GM21528 (cell line): ENCODE data around the gene MSH3.
"Not testable (repeated sequence)": the region's sequence is repeated elsewhere in the genome, so short reads cannot be mapped to it uniquely, and the experiment has no call there.

Experiments used
- ATAC-seq: cut with Tn5 transposase; IDR thresholded peaks from one replicate; pipeline ENCODE4 v1.9.1; 2021; ENCODE audit warnings: mild to moderate bottlenecking, moderate library complexity; ENCODE audit not compliant: unreplicated experiment, low FRiP score

The MSH3 gene

DNA sequence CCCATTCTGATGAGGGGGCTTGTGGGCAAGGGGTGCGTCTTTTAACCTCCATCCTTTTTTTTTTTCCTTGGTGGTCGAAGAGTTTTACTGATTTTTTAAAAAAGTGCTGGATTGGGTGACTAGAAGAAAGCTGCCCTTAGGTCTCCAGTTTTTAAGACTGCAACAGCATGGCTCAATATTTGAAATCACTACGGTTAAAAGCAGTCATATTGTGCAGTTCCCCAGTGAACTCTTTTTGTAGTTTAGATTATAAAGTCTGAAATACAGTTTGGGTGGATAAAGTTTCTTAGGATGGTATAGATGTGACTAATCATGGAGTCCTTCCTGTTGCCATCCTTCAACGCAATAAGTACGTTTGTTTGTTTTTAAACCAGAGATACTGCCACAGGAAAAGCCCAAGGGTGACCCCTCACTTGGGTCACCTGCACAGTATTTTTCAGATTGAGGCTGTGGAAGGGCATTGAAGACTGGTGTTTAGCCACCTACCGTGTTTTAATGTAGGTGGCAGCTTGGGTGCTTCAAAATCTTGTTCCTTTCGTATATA is 851 bp downstream of the MSH3 start:
- no peak for ATAC-seq

DNA sequence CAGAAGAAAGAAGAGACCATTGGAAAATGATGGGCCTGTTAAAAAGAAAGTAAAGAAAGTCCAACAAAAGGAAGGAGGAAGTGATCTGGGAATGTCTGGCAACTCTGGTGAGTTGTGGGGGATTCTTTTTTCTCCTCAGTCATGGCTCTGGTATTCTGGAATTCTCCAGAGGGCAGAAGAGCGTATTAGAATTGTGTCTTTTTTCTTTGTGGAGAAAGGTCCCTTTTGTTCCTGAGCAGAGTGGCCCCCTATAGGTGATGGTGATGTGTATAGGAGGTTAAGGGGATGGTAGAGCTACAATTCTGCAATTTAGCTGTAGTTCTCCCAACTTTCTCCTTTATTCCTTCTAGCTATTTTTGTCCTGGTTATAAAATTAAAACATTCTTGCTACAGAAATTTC is 2.0 kb downstream of the MSH3 start:
- ATAC-seq: no peak

DNA sequence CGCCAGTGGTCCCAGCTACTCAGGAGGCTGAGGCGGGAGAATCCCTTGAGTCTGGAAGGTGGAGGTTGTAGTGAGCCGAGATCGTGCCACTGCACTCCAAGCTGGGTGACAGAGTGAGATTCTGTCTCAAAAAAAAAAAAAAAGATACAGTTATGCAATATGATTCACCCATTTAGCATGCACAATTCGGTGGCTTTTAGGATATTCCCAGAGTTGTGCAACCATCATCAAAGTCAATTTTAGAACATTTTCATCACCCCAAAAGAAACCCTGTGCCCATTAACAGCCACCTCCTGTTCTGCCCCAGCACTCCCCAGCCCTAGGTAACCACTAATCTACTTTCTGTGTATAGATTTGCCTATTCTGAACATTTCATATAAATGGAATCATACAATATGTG is 4.7 kb downstream of the MSH3 start:
- no peak for ATAC-seq

DNA sequence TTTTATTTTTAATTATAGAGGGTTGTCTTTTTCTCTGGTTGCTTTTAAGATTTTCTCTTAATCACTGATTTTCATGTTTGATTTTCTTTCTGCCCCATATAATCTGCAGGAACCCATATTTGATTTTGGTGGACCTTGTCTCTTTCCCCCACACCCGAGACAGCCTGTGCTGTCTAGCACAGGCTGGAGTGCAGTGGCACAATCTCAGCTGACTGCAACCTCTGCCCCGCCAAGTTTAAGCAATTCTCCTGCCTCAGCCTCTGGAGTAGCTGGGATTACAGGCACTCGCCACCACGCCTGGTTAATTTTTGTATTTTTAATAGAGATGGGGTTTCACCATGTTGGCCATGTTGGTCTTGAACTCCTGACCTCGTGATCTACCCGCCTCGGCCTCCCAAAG is 6.2 kb downstream of the MSH3 start:
- ATAC-seq: not testable (repeated sequence)

DNA sequence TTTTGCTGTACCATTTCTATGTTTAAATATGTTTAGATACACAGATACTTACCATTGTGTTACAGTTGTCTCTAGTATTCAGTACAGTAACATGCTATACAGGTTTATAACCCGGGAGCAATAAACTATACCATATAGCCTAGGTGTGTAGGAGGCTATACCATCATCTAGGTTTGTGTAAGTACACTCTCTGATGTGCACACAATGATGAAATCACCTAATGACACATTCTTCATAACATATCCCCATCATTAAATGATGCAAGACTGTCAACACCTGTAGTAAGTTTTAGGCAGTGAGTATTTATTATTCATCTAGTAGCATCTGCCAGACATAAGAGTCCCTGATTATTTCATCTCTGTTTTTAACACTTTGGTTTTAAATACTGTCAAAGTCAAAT is 7.7 kb downstream of the MSH3 start:
- ATAC-seq: no peak

DNA sequence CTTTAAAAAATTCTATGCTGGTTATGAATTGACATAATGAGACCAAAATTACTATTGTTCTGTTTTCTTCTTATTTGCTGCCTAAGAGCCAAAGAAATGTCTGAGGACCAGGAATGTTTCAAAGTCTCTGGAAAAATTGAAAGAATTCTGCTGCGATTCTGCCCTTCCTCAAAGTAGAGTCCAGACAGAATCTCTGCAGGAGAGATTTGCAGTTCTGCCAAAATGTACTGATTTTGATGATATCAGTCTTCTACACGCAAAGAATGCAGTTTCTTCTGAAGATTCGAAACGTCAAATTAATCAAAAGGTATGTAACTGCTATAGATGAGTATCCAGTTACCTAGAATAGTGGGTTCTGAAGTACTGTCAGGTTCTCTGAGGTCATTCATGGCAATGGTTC is 10.6 kb downstream of the MSH3 start:
- no peak for ATAC-seq

DNA sequence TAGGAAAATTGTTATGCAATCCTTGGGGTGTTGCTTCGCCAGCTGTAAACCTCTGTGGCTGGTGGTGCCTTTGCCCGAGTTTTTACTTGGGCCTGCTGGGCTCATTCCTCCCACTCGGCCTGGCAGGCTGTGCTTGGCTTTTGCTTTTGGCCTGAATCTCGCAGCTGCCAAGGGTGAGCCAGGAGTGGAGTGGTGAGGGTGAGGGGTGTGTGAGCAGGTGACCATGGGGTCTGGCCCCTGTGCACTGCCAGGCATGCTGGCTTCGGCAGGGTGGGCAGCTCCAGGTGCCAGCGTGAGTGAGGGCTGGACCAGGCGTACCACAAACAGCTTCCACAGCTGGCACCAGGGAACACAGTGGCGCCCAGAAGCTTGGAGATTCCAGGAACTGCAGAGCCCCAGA is 12.9 kb downstream of the MSH3 start:
- no peak for ATAC-seq

DNA sequence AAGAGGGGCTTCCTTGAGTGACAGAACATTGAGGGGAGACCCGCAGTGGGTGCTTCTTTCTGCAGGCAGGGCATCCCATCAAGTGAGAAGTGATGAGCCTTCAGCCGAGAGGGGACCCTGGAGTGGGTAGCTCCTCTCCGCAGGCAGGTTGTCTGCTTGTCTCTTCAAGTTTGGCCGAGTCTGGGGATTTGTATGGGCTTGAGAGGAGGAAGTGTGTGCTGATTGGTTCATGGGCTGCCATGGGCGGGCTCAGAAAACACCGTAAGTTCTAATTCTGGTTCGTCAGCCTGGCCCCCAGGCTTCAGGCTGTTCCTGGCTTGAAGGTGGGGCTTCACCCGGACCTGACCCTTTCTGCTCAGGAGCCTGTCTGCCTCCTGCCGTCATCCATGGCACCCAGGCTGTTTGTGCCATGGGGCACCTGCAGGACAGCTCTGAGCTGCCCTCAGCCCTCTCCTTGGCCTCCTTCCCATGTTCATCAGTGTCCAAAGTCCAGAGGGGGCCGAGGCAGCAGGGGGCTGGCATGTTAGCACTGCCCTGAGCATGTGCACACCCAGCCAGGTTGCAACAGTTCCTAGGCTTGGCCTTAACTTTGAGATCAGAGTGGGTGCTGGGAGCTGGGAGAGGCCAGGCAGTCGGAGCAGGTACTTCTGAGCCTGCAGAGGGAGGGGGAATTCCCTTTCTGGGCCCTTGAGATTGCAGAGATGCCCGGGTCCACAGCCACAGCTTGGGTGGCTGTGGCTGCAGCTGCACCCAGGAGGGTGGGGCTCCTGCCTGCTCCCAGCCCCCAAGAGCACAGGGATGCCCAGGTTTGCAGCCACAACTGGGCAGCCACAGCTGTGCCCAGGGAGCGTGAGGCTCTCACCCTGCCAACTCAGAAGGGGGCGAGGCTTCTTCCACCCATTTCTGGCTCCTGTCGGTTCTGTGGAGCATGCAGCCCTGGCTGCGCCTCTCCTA is 13.8 kb downstream of the MSH3 start:
- ATAC-seq: no peak

DNA sequence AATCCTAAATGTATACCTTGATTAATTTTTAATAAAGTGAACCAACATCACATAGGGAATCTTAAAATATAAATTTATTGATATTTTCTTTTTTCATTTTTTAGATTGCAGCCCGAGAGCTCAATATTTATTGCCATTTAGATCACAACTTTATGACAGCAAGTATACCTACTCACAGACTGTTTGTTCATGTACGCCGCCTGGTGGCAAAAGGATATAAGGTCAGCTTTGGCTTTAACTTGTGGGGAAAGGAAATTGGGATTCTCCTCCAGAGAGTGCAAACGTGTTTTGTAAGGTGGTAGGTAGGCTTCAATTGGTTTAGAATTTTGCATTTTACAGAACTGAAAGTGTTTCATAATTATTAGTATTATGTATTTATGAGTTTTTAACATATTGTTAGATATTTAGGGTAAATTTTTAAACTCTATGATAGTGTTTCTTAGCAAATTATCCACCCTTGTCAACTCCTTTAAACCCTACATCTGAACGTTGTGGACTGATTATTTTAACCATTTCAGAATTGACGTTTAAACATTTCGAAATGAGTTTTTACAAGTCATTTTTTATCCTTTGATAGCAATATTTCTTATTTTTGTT is 17.8 kb downstream of the MSH3 start:
- no peak for ATAC-seq

DNA sequence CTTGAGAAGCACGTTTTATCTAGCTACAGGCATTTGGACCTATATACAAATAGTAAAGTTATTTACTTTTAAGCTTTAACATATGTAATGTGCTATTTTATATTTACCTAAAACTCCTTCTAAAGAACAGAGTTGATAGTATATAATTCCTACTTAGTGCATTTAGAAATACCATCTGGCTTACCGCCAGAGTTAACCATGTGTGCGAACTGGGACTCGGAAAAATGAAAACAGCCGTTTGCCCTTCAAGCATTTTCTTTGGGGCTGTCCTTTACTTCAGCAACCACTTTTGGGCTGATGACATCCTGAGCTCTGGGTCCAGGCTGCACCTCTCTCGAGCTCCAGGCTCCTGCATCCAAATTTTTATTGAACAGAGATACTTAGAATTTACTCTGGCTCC is 22.3 kb downstream of the MSH3 start:
- ATAC-seq: no peak

DNA sequence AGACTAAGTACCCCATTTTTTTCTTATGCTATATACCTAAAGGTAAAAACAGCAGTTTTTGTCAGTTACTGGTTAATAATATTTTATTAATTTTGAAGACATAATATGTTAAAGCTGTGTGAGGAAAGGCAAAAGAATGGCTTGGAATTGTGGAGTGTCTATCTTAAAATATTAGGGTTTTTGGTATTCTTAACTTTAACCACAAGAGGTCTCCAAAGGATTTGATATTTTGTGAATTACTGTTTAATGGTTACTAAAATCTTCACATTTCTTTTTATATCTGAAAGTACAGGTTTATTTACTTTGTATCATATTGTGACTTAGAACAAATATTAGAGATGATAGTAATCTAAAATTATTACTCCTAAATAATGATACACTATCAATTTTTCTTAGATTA is 32.3 kb downstream of the MSH3 start:
- no peak for ATAC-seq

DNA sequence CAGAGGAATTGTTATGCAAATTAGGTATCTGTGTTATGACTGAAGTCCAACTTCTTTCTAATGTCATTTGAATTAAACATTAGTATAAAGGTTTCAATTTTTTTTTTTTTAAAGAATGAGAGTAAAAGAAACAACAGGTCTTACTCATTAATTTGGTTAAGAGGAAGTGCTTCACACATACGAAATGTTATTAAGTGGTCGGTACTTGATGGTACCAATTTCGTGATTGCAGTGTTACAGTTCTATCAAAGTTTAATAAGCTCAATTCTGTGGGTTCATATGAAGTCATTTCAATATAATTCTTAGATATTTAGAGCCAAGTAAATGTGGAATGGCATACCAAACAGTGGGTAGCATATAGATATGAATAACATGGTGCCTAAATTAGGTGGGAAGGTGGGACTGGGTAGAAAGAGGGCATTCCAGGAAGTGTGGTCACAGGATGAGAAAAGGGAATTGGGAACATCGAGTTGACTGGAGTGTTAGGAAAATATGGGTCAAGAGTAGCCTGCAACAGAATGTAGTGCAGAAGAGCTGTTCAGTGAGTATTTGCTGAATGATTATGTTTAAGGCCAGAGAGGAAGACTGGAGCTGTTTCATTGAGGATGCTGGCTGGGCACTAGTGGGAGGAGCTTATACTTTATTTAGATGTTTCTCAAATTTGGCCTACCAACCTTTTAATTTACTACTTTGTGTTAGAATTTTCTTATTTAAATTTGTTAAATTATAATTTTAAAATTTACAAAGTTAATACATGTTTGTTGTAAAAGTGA is 34.4 kb downstream of the MSH3 start:
- ATAC-seq: no peak

DNA sequence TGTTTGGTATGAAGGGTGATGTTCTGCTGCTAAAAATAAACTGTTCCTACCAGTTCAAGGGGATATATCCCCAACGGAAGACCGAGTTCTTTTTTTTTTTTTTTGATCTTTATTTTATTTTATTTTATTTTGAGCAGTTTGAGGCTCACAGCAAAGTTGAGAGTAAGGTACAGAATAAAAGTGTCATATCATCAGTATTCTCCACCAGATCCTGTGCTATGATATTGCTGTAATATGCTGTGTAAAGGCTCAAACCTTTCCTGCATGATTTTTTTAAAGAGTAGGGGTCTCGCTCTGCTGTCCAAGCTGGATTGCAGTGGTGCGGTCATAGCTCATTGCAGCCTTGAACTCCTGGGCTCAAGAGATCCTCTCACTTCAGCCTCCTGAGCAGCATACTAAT is 35.2 kb downstream of the MSH3 start:
- no peak for ATAC-seq

DNA sequence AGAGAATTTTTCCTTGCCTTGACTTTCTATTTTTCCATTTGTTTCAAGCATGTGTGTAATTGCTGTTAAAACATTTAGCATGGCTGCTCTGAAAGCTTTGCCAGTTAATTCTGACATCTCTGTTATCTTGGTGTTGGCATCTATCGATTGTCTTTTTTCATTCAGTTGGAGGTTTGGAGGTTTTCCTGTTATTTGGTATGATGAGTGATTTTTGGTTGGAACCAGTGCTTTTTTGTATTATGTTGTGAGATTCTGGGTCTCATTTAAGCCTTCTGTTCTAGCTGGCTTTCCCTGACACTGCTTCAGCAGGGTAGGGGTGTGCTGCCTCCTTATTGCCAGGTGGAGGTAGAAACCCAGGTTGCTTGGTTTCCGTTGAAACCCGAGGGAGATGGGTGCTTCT is 41.2 kb downstream of the MSH3 start:
- ATAC-seq: no peak

DNA sequence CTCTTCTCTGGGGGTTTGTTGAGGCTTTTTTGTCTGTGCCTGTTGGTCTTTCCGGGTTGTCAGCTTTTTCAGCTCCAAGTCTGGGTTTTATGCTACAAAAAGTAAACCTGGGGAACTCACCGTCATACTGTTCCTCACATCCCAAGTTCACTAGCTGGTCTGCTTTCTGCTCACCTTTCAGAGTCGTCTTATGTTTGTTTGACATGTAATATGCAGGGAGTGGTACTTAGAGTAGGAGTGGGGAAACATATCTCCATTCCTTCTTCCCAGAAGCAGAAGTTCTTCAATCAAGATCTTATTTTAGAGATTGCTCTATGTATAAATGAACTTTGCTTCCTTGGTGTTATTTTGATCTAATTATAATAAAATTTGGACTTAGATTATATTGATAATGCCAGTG is 42.0 kb downstream of the MSH3 start:
- ATAC-seq: no peak

DNA sequence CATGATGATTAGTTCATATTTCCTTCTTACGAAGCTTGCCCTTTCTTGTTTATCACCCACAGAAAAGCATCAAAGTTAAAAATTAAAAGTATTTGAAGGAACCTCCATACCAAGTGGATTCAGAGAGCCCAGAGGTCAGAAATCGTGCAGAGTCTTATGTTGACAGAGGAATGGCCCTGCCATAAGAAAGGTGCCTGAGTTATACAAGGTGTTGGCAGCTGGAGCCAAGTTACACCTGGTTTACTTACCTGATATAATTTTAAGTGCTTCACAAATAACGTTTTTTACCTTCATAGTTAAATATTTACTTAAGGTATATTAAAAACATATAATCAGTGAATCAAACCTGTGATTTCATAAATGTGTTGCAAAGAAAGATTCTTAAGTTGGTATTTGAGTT is 42.6 kb downstream of the MSH3 start:
- ATAC-seq: no peak

DNA sequence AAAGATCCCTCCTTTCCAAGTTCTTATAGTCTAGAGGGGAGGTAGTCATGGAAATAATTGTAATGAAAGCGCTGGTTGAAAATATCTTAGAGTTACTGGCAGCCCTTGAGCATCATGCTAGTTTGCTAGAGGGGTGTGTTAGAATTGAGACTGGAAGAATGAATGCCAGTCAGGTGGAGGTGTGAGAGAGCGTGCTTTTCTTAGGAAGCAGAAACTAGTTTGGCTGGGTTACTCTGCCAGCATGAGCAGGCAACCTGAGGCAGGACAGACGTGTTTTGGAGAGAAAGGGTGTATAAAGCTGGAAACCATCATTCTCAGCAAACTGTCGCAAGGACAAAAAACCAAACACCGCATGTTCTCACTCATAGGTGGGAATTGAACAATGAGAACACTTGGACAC is 43.9 kb downstream of the MSH3 start:
- ATAC-seq: no peak

DNA sequence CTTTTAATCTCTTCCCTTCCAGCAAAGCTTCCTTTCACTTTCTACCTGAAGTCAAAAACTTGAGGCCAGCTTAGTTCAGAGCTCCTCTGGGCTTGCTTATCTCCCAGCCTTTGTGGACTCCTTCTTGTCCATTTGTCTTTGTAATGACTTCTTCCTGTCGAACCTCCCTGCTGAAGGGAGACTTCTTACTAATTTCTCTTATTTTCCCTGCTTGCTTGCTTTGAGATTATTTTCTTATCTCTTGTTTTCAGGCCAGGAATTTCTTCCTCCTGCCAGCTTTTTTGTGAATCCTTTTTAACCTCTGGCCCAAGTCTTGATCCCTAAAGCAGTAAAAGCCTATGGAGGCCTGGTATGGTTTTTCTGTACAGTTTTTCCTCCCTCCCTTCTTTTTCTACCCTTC is 47.1 kb downstream of the MSH3 start:
- no peak for ATAC-seq

DNA sequence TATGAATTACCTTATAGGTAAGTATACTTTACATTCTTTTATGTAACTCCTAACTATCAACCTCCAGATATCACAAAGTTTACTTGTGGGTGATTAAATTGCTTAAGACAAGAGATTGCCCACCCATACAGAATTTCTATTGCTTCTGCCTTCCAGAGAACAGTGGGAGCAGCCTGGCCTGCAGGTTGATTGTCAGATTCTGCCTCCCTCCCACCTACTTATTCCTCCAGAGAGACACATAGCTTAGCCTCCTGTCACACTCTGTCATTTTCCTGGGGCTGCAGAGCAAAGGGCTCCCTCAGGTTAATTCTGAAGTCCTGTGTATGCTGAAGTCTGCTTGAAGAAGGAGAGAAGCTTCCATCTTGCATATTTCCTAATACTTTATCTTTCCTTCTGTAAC is 48.8 kb downstream of the MSH3 start:
- ATAC-seq: no peak

DNA sequence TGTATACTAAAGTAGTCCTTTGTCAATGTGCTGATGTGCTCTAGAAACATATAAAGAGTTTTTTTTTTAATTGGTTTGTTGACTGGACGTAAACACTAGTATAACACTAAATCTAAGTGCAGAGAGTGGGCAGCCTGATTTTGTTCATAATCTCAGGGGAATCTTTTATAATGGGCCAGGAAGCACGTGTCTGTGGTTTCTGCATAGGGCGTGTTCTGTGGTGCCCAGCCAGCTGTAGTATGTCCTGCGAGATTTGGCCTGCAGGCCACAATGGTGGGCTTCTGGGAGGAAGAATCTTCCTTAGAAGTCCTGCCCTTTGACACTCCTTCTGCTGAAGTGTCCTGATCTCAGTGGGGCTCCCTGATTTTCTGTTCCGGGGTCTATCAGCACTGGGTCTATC is 49.3 kb downstream of the MSH3 start:
- no peak for ATAC-seq

DNA sequence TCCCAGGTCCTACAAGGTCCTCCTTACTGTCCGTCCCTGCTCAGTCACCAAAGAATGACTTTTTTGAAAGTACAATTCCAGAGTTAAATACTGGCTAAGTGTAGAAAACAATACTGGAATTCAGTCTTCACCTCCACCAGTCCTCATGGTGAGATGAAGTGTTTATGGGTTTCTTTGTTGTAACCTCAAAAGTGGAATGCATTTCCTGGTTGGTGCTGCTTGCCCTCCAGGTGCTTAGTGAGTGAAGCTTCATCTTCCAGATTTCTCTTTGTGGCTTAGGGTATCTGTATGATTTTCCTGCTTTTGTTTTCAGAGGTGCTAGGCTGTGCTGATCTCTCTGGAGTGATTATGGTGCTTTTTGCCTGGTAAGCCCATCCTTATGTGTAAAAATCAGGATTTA is 49.8 kb downstream of the MSH3 start:
- ATAC-seq: no peak
